Stomach (tissue), 9 donors: Measurements from ENCODE around the gene SP1. TPM values are rescaled to one million over a fixed set of nuclear protein-coding genes. Genes with fewer than 3 reads are reported as not detected.
"Not testable (repeated sequence)": the region's sequence is repeated elsewhere in the genome, so short reads cannot be mapped to it uniquely, and the experiment has no call there.

Experiments used
- DNase-seq, 2 donors: peaks; one replicate each; pipeline versions ENCODE4 v3.0.0 to v3.0.0-alpha.2; 2013 to 2019
- H3K27ac ChIP-seq, 5 donors: fragments of 200-600 bp in 4 of 5; sonication (generic) in 4 of 5; one replicate each; pipeline ENCODE4 v1.5.1; 2013 to 2019; ENCODE audit warnings: mild to moderate bottlenecking in 1 of 5, moderate library complexity in 1 of 5
- H3K27me3 ChIP-seq, 3 donors: fragments of 200-600 bp; sonication (generic); one replicate each; pipeline ENCODE4 v1.5.1; 2017 to 2019; ENCODE audit warnings: mixed run types in 1 of 3
- H3K36me3 ChIP-seq, 4 donors: fragments of 200-600 bp; sonication (generic); 1 replicate in 3 of 4; 2 replicates in 1 of 4; pipeline ENCODE4 v1.5.1; 2016 to 2019
- H3K4me1 ChIP-seq, 4 donors: fragments of 200-600 bp; sonication (generic); one replicate each; pipeline ENCODE4 v1.5.1; 2016 to 2019
- H3K4me3 ChIP-seq, 4 donors: fragments of 200-600 bp; sonication (generic) in 3 of 4; one replicate each; pipeline ENCODE4 v1.5.1; 2016 to 2019; ENCODE audit warnings: mild to moderate bottlenecking in 1 of 4
- H3K9me3 ChIP-seq, 4 donors: fragments of 200-600 bp; sonication (generic); one replicate each; pipeline ENCODE4 v1.5.1; 2016 to 2019
- CTCF ChIP-seq, 7 experiments: fragments of 450-650 bp in 4 of 7; fragments of 200-600 bp in 3 of 7; sonication (generic) in 3 of 7; IDR thresholded peaks; one replicate each; pipeline ENCODE4 v1.5.1; 2016 to 2019; ENCODE audit warnings: antibody characterized with exemption in 7 of 7, control low read depth in 2 of 7, mild to moderate bottlenecking in 1 of 7
- EP300 ChIP-seq: sonication (generic); formaldehyde crosslinking; IDR thresholded peaks from one replicate; pipeline ENCODE4 v1.6.1; 2017; ENCODE audit warnings: antibody characterized with exemption
- POLR2A ChIP-seq, 4 donors: fragments of 450-650 bp; IDR thresholded peaks; one replicate each; pipeline ENCODE4 v1.6.1; 2016; ENCODE audit warnings: antibody characterized with exemption in 4 of 4, control low read depth in 2 of 4, mild to moderate bottlenecking in 1 of 4, moderate library complexity in 1 of 4
- POLR2AphosphoS5 ChIP-seq, 3 donors: sonication (generic); formaldehyde crosslinking; IDR thresholded peaks; one replicate each; pipeline ENCODE4 v1.6.1; 2016; ENCODE audit warnings: antibody characterized with exemption in 3 of 3
- WGBS, 5 donors: extraction: QIAGEN DNeasy Blood & Tissue Kit in 3 of 5; methylation state at CpG; one replicate each; pipeline versions ENCODE4 v1.1.5 to v1.1.7; 2013 to 2018; 5-methylcytosine and 5-hydroxymethylcytosine counted together
- intact Hi-C: fragments of 100-400 bp; cut with DNase I; formaldehyde crosslinking; loops from one replicate; pipeline ENCODE4 v1.15.1; 2023; ENCODE audit warnings: low total_unique reads
- polyA plus RNA-seq, 3 donors: library from polyadenylated mRNA; stranded (reverse); fragments of 200-250 nt; gene quantifications; one replicate each; pipeline ENCODE4 v1.2.3, GENCODE V29; 2013
- total RNA-seq, 5 donors: library from RNA; depleted of rRNA; stranded (reverse); fragments of >200 nt; gene quantifications; one replicate each; pipeline versions ENCODE4 v1.1.0 to v1.2.3, GENCODE V29; 2014 to 2016
- donor health status: healthy with polysubstance abuse.
- donor health status: Bipolar disorder and iron deficiency.
- donor health status: healthy.

Gene SP1
- total and polyA plus RNA-seq, 8 donors = 10.2 to 142 (median 22.4) TPM

- 51 to 59% (median 56%) methylated on average over 5 of the region's 5 CpGs for WGBS, 5 donors
- peak overlapping the region in 3 of 5 donors; percentile 71 to 86 (median 85) for H3K27ac ChIP-seq
Measured at GRCh38 chr12:53391724-53392123, 11.7 kb downstream of the SP1 start.

GRCh38 chr12:53399896-53400295, 19.9 kb downstream of the SP1 start:
- WGBS, 5 donors = 94 to 99% (median 96%) methylated on average over 7 of the region's 7 CpGs
- Histone ChIP-seq H3K4me3 (no peak overlapping the region), H3K27me3 (no peaks in the 10 kb centered on the region), H3K9me3 (no peaks in the 10 kb centered on the region), H3K4me1 (peaks cover 0 to 49% (median 22%) of the 10 kb centered on the region in 4 donors), H3K27ac (no peak overlapping the region), H3K36me3 (peaks cover 5 to 72% (median 63%) of the 10 kb centered on the region in 4 donors)
- intact Hi-C loops = no loop called here
- TF ChIP-seq CTCF (IDR thresholded peaks at IDR 0.05) (no peak), POLR2AphosphoS5 (IDR thresholded peaks at IDR 0.05) (no peak), EP300 (no peak), POLR2A (IDR thresholded peaks at IDR 0.05) (no peak)
- no peak for DNase-seq

More at GRCh38 chr12:53391724-53392123, 11.7 kb downstream of the SP1 start:
- Histone ChIP-seq H3K4me3 (no peak overlapping the region), H3K4me1 (peaks cover 25 to 62% (median 52%) of the 10 kb centered on the region in 4 donors), H3K9me3 (no peaks in the 10 kb centered on the region), H3K27me3 (no peaks in the 10 kb centered on the region), H3K36me3 (peaks cover 0 to 46% (median 38%) of the 10 kb centered on the region in 4 donors)
- intact Hi-C loops = no loop called here
- TF ChIP-seq POLR2AphosphoS5 (IDR thresholded peaks at IDR 0.05) = no peak
- TF ChIP-seq CTCF (IDR thresholded peaks at IDR 0.05) = no peak
- no peak for TF ChIP-seq EP300
- no peak for TF ChIP-seq POLR2A (IDR thresholded peaks at IDR 0.05)
- peak in 1 of 2 donors; percentile 39 for DNase-seq

DNA sequence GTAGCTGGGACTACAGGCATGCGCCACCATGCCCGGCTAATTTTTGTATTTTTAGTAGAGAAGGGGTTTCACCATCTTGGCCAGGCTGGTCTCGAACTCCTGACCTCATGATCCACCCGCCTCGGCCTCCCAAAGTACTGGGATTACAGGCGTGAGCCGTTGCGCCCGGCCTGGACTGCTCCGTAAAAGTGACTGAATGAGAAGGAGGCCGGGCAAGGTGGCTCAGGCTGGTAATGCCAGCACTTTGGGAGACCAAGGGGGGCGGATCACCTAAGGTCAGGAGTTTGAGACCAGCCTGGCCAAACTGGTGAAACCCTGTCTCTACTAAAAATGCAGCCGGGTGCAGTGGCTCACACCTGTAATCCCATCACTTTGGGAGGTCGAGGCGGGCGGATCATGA, 22.4 kb downstream of the SP1 start:
- Histone ChIP-seq H3K4me1 (peaks cover 0 to 36% (median 16%) of the 10 kb centered on the region in 4 donors), H3K36me3 (peaks cover 18 to 70% (median 59%) of the 10 kb centered on the region in 4 donors)
- H3K27me3 ChIP-seq, DNase-seq, intact Hi-C loops, H3K27ac ChIP-seq, H3K4me3 ChIP-seq, H3K9me3 ChIP-seq: not testable (repeated sequence)
- 94 to 97% (median 95%) methylated on average over 15 to 16 of the region's 16 CpGs for WGBS, 5 donors

DNA sequence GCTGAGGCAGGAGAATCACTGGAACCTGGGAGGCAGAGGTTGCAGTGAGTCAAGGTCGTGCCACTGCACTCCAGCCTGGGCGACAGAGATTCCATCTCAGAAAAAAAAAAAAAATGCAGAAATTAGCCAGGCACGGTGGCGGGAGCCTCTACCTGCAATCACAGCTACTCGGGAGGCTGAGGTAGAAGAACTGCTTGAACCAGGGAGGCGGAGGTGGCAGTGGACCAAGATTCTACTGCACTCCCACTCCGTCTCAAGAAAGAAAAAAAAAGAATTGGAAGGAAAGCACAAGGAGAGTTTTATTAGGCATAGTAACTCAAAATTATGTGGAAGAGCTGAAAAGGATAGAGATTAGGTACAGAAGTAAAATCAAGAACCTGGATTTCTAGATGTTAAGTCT, 22.9 kb downstream of the SP1 start:
- Histone ChIP-seq H3K27me3 (no peaks in the 10 kb centered on the region), H3K36me3 (peaks cover 23 to 76% (median 64%) of the 10 kb centered on the region in 4 donors), H3K4me1 (peaks cover 0 to 31% (median 15%) of the 10 kb centered on the region in 4 donors), H3K4me3 (no peak overlapping the region), H3K9me3 (no peaks in the 10 kb centered on the region), H3K27ac (no peak overlapping the region)
- 64 to 82% (median 73%) methylated on average over 7 of the region's 7 CpGs for WGBS, 5 donors
- intact Hi-C loops = no loop called here
- no peak for DNase-seq
- TF ChIP-seq CTCF (IDR thresholded peaks at IDR 0.05) = no peak
- TF ChIP-seq EP300 = no peak
- no peak for TF ChIP-seq POLR2AphosphoS5 (IDR thresholded peaks at IDR 0.05)
- TF ChIP-seq POLR2A (IDR thresholded peaks at IDR 0.05) = no peak

- H3K36me3 ChIP-seq = peaks cover 60 to 85% (median 77%) of the 10 kb centered on the region in 4 donors
- H3K27ac ChIP-seq = no peak overlapping the region
- H3K9me3 ChIP-seq = no peaks in the 10 kb centered on the region
- H3K4me3 ChIP-seq = no peak overlapping the region
- H3K27me3 ChIP-seq = no peaks in the 10 kb centered on the region
- TF ChIP-seq EP300 (no peak), POLR2A (IDR thresholded peaks at IDR 0.05) (no peak), POLR2AphosphoS5 (IDR thresholded peaks at IDR 0.05) (no peak), CTCF (IDR thresholded peaks at IDR 0.05) (no peak)
- 94 to 97% (median 97%) methylated on average over 5 of the region's 5 CpGs for WGBS, 5 donors
- intact Hi-C loops = no loop called here
- DNase-seq = no peak
- peaks cover 0 to 47% (median 24%) of the 10 kb centered on the region in 4 donors for H3K4me1 ChIP-seq
Measured at GRCh38 chr12:53410951-53411350, 31.0 kb downstream of the SP1 start.
